BLaER1 (cell line): ENCODE results near the gene GHITM.
A peak's percentile ranks its signal among the peaks of the same experiment; 100 is the strongest.
"Not testable (repeated sequence)": the region's sequence is repeated elsewhere in the genome, so short reads cannot be mapped to it uniquely, and the experiment has no call there.

Experiments used
- H3K27ac ChIP-seq: shearing (Covaris generic); formaldehyde crosslinking; 2 replicates; pipeline ENCODE4 v1.8.1; 2022
- H3K27me3 ChIP-seq: shearing (Covaris generic); formaldehyde crosslinking; 2 replicates; pipeline ENCODE4 v1.8.1; 2022
- H3K36me3 ChIP-seq: shearing (Covaris generic); formaldehyde crosslinking; 2 replicates; pipeline ENCODE4 v1.8.1; 2022
- H3K4me1 ChIP-seq: shearing (Covaris generic); formaldehyde crosslinking; 2 replicates; pipeline ENCODE4 v1.8.1; 2022
- H3K4me2 ChIP-seq: shearing (Covaris generic); formaldehyde crosslinking; 2 replicates; pipeline ENCODE4 v1.8.1; 2022
- H3K4me3 ChIP-seq: shearing (Covaris generic); formaldehyde crosslinking; 2 replicates; pipeline ENCODE4 v1.8.1; 2022
- H3K9ac ChIP-seq: shearing (Covaris generic); formaldehyde crosslinking; 2 replicates; pipeline ENCODE4 v1.8.1; 2022
- H3K9me3 ChIP-seq: shearing (Covaris generic); formaldehyde crosslinking; 2 replicates; pipeline ENCODE4 v1.8.1; 2022
- H4K20me1 ChIP-seq: shearing (Covaris generic); formaldehyde crosslinking; 2 replicates; pipeline ENCODE4 v1.8.1; 2022
- Cebpa-rat ChIP-seq: shearing (Covaris generic); IDR thresholded peaks from 2 replicates; pipeline ENCODE4 v1.8.1; 2022

The GHITM gene

DNA sequence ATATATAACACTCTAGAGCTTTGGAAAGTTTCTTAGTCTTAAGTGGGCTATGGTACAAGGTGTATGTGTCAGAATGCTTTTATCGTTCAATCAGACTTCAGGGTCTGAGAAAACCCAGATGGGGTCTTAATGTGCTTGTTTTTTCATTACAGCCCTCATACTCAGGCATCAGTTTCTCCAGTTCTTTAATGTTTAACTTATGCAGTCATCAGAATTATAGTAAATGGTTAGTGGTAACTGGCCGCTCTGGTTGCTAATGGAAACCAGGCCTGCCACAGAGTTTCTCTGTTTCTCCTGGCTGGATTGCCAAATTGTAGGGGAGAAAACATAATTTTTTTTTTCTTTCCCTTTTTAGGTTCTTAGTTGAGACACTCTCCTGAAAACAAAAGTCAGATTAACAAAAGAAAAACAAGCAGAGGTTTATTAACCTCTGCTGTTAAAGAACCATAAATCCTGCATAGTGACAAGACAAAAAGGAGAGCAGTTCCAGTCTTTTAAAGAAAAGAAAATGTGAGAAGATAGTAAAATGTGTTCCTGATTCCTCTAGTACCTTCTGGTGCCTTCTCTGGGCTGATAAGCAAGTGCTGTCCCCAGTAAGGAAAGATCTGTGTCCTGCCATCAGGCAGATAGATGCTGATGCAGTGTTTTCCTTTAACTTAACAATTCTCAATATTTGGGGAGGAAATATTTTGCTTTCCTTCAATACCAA lies 21.5 kb upstream of the GHITM start:
- H3K27ac ChIP-seq: no peak overlapping the region
- no peak overlapping the region for H3K4me3 ChIP-seq
- H3K4me2 ChIP-seq: no peak overlapping the region
- H4K20me1 ChIP-seq: no peaks in the 10 kb centered on the region
- H3K9me3 ChIP-seq: peaks cover 5% of the 10 kb centered on the region; the same call in 1 of the 2 replicates
- no peaks in the 10 kb centered on the region for H3K4me1 ChIP-seq
- H3K36me3 ChIP-seq: no peaks in the 10 kb centered on the region
- no peak overlapping the region for H3K9ac ChIP-seq
- no peak for TF ChIP-seq Cebpa-rat
- H3K27me3 ChIP-seq: no peaks in the 10 kb centered on the region

DNA sequence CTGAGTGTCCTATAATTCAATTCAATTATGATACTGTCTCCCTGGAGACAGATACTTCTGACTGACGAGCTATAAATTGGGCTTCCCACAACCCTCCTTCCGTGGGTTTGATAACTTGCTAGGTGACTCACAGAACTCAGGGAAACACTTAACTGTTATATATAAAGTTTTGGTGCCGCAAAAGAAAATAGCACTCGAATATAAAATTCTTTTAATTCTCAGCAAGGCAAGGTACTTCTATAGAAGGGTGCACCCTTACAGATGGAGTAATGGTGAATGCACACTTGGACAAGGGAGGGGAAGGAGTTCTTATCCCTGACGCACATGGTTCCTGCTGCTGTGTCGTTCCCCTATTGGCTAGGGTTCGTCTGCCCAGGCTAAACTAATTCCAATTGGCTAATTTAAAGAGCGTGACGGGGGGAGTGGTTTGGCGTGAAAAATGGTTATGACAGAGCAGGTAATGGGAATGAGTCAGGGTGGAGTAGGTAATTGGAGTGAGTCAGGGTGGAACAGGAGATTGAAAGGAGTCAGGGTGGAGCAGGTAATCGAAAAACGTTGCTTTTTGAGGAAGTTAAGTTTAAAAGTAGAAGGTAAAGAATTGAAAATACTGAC lies 20.8 kb upstream of the GHITM start:
- H3K4me2 ChIP-seq: no peak overlapping the region
- H4K20me1 ChIP-seq: no peaks in the 10 kb centered on the region
- no peaks in the 10 kb centered on the region for H3K4me1 ChIP-seq
- no peak overlapping the region for H3K9ac ChIP-seq
- H3K27me3 ChIP-seq: no peaks in the 10 kb centered on the region
- H3K4me3 ChIP-seq: no peak overlapping the region
- peaks cover 5% of the 10 kb centered on the region; the same call in 1 of the 2 replicates for H3K9me3 ChIP-seq
- TF ChIP-seq Cebpa-rat: no peak
- H3K27ac ChIP-seq: no peak overlapping the region
- H3K36me3 ChIP-seq: no peaks in the 10 kb centered on the region

GRCh38 chr10:84123362-84123761 lies 15.9 kb upstream of the GHITM start:
- H3K9me3 ChIP-seq: peaks cover 26% of the 10 kb centered on the region
- H3K4me3 ChIP-seq: no peak overlapping the region
- no peaks in the 10 kb centered on the region for H4K20me1 ChIP-seq
- no peak overlapping the region for H3K9ac ChIP-seq
- no peak overlapping the region for H3K27ac ChIP-seq
- H3K27me3 ChIP-seq: no peaks in the 10 kb centered on the region
- no peaks in the 10 kb centered on the region for H3K36me3 ChIP-seq
- H3K4me2 ChIP-seq: no peak overlapping the region
- no peak for TF ChIP-seq Cebpa-rat
- no peaks in the 10 kb centered on the region for H3K4me1 ChIP-seq

DNA sequence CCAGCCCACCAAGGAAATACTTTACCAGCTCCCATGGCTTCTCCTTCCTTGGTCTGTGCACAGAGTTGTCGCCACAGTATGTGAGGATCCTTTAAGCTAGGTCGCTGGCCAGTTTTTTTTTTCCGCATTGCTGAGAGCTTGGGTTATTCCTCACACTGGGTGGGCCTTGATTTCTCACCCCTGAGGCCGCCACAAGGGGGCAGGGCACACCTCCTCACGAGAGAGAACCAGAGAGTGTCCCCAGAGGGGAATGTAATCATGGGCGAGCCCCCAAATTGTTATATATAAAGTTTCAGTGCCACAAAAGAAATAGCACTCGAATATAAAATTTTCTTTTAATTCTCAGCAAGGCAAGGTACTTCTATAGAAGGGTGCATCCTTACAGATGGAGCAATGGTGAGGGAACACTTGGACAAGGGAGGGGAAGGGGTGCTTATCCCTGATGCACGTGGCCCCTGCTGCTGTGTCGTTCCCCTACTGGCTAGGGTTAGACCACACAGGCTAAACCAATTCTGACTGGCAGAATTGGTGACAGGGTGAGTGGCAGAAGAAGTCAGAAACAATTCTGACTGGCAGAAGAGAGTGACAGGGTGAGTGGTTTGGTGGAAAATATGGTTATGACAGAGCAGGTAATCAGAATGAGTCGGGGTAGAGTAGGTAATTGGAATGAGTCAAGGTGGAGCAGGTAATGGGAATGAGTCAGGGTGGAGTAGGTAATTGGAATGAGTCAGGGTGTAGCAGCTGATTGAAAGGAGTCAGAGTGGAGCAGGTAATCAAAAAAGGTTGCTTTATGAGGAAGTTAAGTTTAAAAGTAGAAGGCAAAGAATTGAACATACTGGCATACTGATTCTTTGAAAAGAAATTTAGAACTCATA lies 13.2 kb upstream of the GHITM start:
- peaks cover 26% of the 10 kb centered on the region for H3K9me3 ChIP-seq
- H3K27ac ChIP-seq, H3K9ac ChIP-seq, H4K20me1 ChIP-seq, H3K4me1 ChIP-seq, H3K4me2 ChIP-seq, H3K27me3 ChIP-seq, H3K4me3 ChIP-seq, H3K36me3 ChIP-seq: not testable (repeated sequence)

GRCh38 chr10:84126785-84127167 lies 12.5 kb upstream of the GHITM start:
- Histone ChIP-seq H3K9ac (no peak overlapping the region), H3K4me3 (no peak overlapping the region), H3K27me3 (no peaks in the 10 kb centered on the region), H3K9me3 (peaks cover 26% of the 10 kb centered on the region), H3K36me3 (no peaks in the 10 kb centered on the region), H4K20me1 (no peaks in the 10 kb centered on the region), H3K27ac (no peak overlapping the region), H3K4me2 (no peak overlapping the region), H3K4me1 (no peaks in the 10 kb centered on the region)
- TF ChIP-seq Cebpa-rat: no peak

DNA sequence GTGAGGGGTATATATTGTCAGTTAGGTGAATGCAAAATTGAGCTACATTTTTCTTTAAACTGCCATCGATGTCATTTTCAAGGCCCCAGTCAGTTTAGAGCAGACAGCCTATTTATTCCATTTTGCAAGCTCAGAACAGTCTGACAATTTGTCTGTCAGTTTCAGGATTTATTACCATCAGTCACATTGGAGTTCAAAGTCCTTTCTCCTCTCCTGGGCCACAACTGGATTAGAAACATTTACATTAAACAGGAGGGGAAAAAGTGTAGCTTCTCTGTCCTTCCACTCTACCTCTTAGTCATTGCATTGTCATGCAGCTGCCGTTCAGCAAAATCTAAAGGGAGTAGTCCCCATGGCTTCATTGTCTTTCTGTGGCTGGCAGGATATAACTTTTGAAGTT lies 3.5 kb upstream of the GHITM start:
- TF ChIP-seq Cebpa-rat: no peak
- Histone ChIP-seq H4K20me1 (peaks cover 14% of the 10 kb centered on the region; the same call in 1 of the 2 replicates), H3K4me2 (peak overlapping the region; percentile 7; the same call in 1 of the 2 replicates), H3K4me1 (peaks cover 15% of the 10 kb centered on the region), H3K9me3 (no peaks in the 10 kb centered on the region), H3K36me3 (no peaks in the 10 kb centered on the region), H3K9ac (no peak overlapping the region), H3K27ac (no peak overlapping the region), H3K4me3 (no peak overlapping the region), H3K27me3 (no peaks in the 10 kb centered on the region)

- H3K4me1 ChIP-seq: peaks cover 23% of the 10 kb centered on the region
- H3K36me3 ChIP-seq: peaks cover 17% of the 10 kb centered on the region
- H3K27me3 ChIP-seq: no peaks in the 10 kb centered on the region
- no peak for TF ChIP-seq Cebpa-rat
- peaks cover 26% of the 10 kb centered on the region; the same call in 1 of the 2 replicates for H4K20me1 ChIP-seq
- H3K27ac ChIP-seq: no peak overlapping the region
- no peak overlapping the region for H3K4me3 ChIP-seq
- H3K4me2 ChIP-seq: no peak overlapping the region
- no peaks in the 10 kb centered on the region for H3K9me3 ChIP-seq
- no peak overlapping the region for H3K9ac ChIP-seq
Measured at GRCh38 chr10:84137811-84138210, 1.5 kb upstream of the GHITM start.

DNA sequence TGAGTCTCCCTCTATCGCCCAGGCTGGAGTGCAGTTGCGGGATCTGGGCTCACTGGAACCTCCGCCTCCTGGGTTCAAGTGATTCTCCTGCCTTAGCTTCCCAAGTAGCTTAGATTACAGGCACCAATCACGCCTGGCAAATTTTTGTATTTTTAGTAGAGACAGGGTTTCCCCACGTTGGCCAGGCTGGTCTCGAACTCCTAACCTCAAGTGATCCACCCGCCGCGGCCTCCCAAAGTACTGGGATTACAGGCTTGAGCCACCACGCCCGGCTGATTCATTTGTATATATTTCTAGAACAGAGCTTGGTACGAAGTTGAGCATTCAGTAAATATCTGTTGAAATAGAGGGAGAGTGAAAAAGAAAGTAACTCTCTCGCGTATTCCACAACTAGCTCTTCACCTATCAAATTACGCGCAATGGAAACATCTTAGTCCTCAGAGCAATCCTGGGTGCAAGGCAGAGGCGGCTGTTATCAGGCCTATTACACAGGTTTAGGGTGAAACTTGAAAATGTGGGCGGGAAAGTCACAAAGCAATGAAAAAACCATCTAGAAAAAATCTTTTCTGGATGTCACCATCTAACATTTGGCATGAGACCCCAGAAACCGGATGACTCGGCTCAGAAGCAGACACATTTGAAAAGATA lies 707 bp upstream of the GHITM start:
- peak overlapping the region; percentile 97 for H3K9ac ChIP-seq
- peaks cover 25% of the 10 kb centered on the region for H3K36me3 ChIP-seq
- no peaks in the 10 kb centered on the region for H3K9me3 ChIP-seq
- H3K27ac ChIP-seq: peak overlapping the region; percentile 84
- H3K27me3 ChIP-seq: no peaks in the 10 kb centered on the region
- TF ChIP-seq Cebpa-rat: no peak
- H4K20me1 ChIP-seq: peaks cover 26% of the 10 kb centered on the region; the same call in 1 of the 2 replicates
- H3K4me2 ChIP-seq: peak overlapping the region; percentile 76
- peak overlapping the region; percentile 98 for H3K4me3 ChIP-seq
- peaks cover 23% of the 10 kb centered on the region for H3K4me1 ChIP-seq

GRCh38 chr10:84140036-84140379 lies 699 bp downstream of the GHITM start:
- TF ChIP-seq Cebpa-rat: no peak
- Histone ChIP-seq H3K4me2 (peak overlapping the region; percentile 94), H3K9me3 (no peaks in the 10 kb centered on the region), H3K9ac (peak overlapping the region; percentile 97), H3K4me3 (peak overlapping the region; percentile 98), H3K27me3 (no peaks in the 10 kb centered on the region), H4K20me1 (peaks cover 26% of the 10 kb centered on the region; the same call in 1 of the 2 replicates), H3K4me1 (peaks cover 23% of the 10 kb centered on the region), H3K27ac (peak overlapping the region; percentile 95), H3K36me3 (peaks cover 39% of the 10 kb centered on the region)
